HUDEP-2 (cell line): ENCODE measurements around the gene PSMC6.

Experiments used
- DNase-seq, 76 experiments: peaks; one replicate each; lab custom pipeline; 2025; ENCODE audit not compliant: unreplicated experiment in 76 of 76; lab: John Stamatoyannopoulos, UW

The PSMC6 gene

DNA sequence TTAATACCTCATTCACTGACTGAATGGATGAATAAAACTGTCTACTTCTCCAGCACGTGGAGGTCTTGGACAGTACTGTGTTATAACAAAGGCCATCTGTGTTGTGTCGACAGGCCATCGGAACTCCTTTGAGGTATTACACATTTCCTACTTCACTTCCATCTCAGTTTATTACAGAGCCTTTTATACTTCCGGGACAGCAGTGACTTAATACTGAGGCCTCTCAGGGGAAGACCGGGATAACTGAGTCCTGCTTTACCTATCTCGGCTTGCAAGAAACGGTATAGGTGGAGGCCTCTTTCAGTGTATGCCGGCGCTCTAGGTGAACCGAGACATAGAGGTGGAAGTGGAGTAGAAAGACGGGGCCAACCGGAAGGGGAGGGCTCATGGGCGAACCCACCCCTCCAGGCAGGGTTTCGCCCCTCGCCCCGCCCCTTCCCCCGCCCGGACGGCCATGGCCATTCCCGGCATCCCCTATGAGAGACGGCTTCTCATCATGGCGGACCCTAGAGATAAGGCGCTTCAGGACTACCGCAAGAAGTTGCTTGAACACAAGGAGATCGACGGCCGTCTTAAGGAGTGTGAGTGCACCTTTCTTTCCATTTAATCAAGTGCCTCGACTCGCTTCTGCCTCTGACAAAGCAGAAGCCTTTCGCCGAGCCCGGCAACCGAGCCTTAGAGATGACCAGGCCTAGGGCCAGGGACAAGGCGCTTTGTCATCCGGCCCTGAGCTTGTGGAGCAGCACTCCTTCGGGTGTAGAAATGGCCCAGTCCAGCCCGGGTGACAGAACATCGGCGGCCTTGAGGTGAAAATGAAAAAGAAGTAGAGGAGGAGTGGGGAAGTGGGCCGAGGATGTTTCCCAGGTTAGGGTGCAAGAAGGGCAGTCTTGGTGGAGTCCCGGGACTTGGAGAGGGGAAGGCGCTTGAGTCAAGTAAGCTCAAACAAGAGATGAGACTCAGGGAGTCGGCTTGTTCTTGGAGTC, at the start of gene PSMC6:
Gene PSMC6 (plus strand): TSS at position 477 of the 983 bp plus-strand sequence. CDS start 20 bp downstream, at position 497.
- DNase-seq, result peak in 75 of 76 experiments; percentile 36 to 95 (median 87)

GRCh38 chr14:52660325-52660724, 46.7 kb upstream of the PSMC6 start:
- DNase-seq, result no peak

GRCh38 chr14:52660832-52661231, 46.2 kb upstream of the PSMC6 start:
- DNase-seq, result no peak

DNA sequence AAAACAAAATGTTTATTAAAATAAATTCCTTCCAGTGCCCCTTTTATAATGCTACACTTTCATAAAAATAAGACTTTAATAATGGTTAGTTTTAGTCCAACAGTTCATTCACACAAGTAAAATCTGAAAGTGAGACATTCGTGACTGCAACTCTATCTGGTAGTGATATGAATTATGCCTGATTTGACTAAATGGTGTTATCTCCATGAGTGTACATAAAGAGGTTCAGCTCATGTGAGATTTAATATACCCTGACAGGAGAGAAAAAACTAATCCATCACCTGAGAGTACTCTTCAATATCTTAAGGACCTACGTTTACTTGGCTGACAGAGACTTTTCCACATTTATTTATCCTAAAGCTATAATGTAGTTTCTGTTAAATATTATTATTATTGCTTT, 45.7 kb upstream of the PSMC6 start:
- no peak for DNase-seq

DNA sequence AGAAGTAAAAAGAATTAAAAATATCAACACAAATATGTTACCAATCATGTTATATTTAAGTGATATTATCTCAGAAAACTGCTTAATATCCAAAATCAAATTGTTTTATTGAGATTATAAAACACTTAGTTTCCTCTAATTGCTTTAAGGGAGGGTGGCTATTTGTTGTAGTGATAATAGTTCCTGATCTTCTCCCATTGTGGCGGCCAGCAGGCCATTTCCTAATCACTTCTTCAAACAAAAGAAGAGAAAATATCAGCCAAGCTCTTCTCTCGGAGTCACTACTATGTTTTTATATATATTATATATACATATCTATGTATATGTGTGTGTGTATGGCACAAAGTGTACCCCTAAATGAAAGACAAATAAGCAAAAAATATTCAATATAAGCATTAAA, 43.1 kb upstream of the PSMC6 start:
- DNase-seq, result no peak

GRCh38 chr14:52678591-52678990, 28.4 kb upstream of the PSMC6 start:
- DNase-seq, result peak in 4 of 76 experiments; percentile 8 to 30 (median 12)

GRCh38 chr14:52683985-52684520, 22.9 kb upstream of the PSMC6 start:
- no peak for DNase-seq

DNA sequence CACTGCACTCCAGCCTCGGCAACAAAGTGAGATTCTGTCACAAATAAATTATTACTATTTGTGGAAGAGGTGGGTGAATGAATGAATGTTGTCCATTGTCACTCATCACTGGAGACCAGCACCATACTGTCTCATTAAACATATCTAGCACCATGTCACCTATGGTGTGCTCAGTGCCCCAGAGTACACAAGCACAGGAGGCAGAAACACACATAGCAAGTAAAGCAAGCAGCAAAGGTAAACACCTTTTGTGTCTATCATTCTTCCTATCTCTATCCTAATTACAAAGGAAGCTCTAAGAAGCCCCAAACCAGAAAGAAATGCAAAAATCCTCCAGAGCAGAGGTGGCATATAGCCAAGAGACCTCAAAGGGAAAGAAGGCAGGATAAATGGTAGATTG, 20.8 kb upstream of the PSMC6 start:
- DNase-seq, result no peak

DNA sequence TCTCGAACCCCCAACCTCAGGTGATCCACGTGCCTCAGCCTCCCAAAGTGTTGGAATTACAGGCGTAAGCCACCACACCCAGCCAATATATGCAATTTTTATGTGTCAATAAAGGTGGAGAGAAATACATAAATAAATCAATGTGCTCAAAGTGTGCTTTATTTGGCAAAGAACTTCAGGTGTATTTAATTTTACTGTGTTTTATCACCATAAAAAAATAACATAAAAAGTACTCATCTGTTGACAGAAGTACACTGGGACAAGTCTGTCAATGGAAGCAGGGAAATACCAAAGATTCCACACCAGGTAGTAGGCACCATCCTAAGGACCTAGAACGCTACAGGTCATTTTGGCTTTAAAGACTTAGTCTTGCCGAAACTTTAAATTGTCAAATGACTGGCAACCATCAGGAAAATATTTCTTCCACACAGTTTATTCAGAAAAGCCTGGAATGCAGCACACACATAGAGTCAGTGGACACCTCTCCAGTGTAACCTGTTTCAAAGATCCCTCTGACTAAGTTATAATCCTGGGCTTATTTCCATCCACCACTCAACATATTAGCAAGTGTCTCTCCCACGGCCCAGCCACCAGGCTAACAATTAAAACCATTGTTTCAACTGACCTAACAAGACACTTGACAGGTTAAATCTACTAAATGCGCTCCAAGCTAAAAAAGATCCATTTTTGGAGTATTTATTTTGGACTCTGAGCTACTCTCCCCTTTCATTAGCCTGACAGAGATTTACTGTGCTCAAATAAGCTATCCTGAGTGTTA, 15.8 kb upstream of the PSMC6 start:
- no peak for DNase-seq

GRCh38 chr14:52692248-52692962, 14.6 kb upstream of the PSMC6 start:
- DNase-seq, result no peak

- DNase-seq, result peak in 10 of 76 experiments; percentile 3 to 23 (median 11)
These were observed 14.0 kb upstream of the PSMC6 start for GRCh38 chr14:52693036-52693435.

- DNase-seq, result no peak
These were observed 13.5 kb upstream of the PSMC6 start for GRCh38 chr14:52693532-52693931.

DNA sequence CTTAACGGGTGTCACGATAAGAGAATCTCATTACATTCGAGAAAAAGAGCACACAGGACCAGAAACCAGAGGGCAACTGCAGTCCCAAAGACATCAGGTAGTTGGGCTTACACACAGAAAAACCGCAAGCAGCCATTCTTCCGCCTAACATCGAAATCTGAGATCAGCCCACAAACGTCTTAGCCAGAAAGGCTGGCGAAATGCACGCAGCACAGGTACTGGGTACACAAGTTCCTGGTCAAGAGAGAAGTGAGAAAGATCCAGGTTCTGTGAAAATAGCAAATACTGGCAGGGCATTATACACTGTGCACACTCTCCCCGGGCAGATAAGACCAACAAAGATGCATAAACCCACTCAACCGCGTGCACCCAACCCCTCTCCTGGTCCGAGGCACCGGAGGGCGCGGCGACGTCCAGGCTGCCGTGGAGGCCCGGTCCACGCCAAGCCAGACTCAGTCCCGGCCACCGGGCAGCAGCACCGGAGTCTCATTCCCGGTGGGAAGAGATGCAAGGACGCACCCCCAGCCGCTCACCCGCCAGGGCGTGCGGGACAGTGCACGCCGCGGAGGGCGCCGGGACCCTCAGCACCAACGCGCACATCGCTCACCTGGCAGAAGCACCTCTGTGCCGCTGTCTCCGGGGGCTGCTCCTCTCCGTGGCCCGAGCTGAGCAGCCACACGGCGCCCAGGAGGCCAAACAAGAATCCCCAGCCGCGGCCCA, 12.1 kb upstream of the PSMC6 start:
- DNase-seq, result peak in 51 of 76 experiments; percentile 5 to 58 (median 23)

GRCh38 chr14:52695481-52696091, 11.4 kb upstream of the PSMC6 start, which contains the start of gene ERO1A:
ERO1A (minus strand) TSS chr14:52695558; CDS start chr14:52695481, 77 bp downstream.
- DNase-seq, result peak in 64 of 76 experiments; percentile 5 to 78 (median 46)

GRCh38 chr14:52700701-52701172, 6.3 kb upstream of the PSMC6 start:
- no peak for DNase-seq

- DNase-seq, result no peak
These were observed 5.8 kb upstream of the PSMC6 start for GRCh38 chr14:52701223-52701622.

DNA sequence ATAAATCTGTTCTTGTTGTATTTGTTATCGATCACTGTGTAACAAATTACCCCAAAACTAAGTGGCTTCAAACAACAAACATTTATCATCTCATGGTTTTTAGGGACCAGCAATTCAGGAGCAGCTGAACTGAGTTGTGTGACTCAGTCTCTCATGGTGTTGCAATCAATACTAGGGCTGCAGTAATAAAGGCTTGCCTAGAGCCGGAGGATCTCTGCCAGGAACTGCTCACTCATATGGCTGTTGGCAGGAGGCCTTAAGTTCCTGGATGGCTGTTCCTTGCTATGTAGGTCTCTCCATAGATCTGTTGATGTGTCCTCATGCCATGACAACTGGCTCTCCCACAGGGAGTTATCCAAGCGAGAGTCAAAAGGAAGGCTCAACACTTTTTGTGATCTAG, 3.8 kb upstream of the PSMC6 start:
- DNase-seq, result no peak

- no peak for DNase-seq
These were observed 3.3 kb upstream of the PSMC6 start for GRCh38 chr14:52703664-52704063.

- peak in 52 of 76 experiments; percentile 2 to 75 (median 32) for DNase-seq
These were observed 714 bp upstream of the PSMC6 start for GRCh38 chr14:52706286-52706685.
